K562 (cell line): ENCODE measurements around the gene OXA1L. TPM values are rescaled to one million over a fixed set of nuclear protein-coding genes. Genes with fewer than 3 reads are reported as not detected.

Experiments
- ATAC-seq: fragments of 200-7000 bp; cut with Tn5 transposase; 3 replicates; pipeline ENCODE4 v1.9.1; 2020; ENCODE audit warnings: moderate library complexity
- Bru-seq: library from RNA; stranded (reverse); fragments of 400-500 nt; gene quantifications from one replicate; lab custom pipeline; 2021; lab: Mats Ljungman, UMichigan
- BruChase-seq, 2 experiments: library from RNA; stranded (reverse); fragments of 400-500 nt; gene quantifications; one replicate each; lab custom pipeline; 2021; lab: Mats Ljungman, UMichigan
- BruUV-seq: library from RNA; stranded (reverse); fragments of 400-500 nt; replicated peaks from 2 replicates; lab custom pipeline; 2021; lab: Mats Ljungman, UMichigan
- CTCF ChIA-PET: fragments of 300-600 bp; formaldehyde crosslinking; extraction: SDS; loops from one replicate; lab custom pipeline; 2021; ENCODE audit warnings: low intra/inter-chr PET ratio; lab: Yijun Ruan, JAX
- POLR2A ChIA-PET: fragments of 300-600, 350-650 bp; sonication (Branson Sonifier 250); formaldehyde crosslinking; extraction: SDS; loops from one replicate; lab custom pipeline; 2021; ENCODE audit warnings: antibody characterized with exemption, inconsistent platforms; lab: Yijun Ruan, JAX
- DNase-seq, 4 experiments: peaks; one replicate each; pipeline versions ENCODE4 v3.0.0 to v3.0.0-alpha.2; 2011 to 2018; ENCODE audit warnings: low spot score in 3 of 4, mixed read lengths in 3 of 4; ENCODE audit errors: extremely low read depth in 1 of 4
- FAIRE-seq: peaks from 2 replicates; lab custom pipeline; 2011; peaks lifted over from hg19 to GRCh38; lab: Jason Lieb, UNC
- H2AFZ ChIP-seq: 2 replicates; pipeline ENCODE4 v1.6.0; 2011; ENCODE audit warnings: low read depth, low read length, control low read depth, inconsistent platforms
- H3K27ac ChIP-seq: fragments of 200-600 bp; 3 replicates; pipeline ENCODE4 v1.8.0; 2011; ENCODE audit warnings: low read depth, mild to moderate bottlenecking, control low read depth, inconsistent platforms, low read length, moderate library complexity, mixed read lengths; ENCODE audit errors: extremely low read depth
- H3K27me3 ChIP-seq, 2 experiments: fragments of 300-600 bp in 1 of 2; 2 replicates in 1 of 2; 3 replicates in 1 of 2; pipeline versions ENCODE4 v1.6.0 to v1.8.0; 2011; ENCODE audit warnings: inconsistent platforms in 2 of 2, low read length in 2 of 2, mild to moderate bottlenecking in 1 of 2, mixed read lengths in 1 of 2, moderate library complexity in 1 of 2; ENCODE audit not compliant: control insufficient read depth in 2 of 2, insufficient read depth in 2 of 2
- H3K36me3 ChIP-seq: fragments of 300-600 bp; 3 replicates; pipeline ENCODE4 v1.8.0; 2011; ENCODE audit warnings: mild to moderate bottlenecking, low read length, inconsistent platforms; ENCODE audit not compliant: control insufficient read depth, insufficient read depth
- H3K4me1 ChIP-seq, 2 experiments: fragments of 200-600 bp in 1 of 2; replicated peaks in 1 of 2; 2 replicates in 1 of 2; 3 replicates in 1 of 2; pipeline versions ENCODE4 v1.5.1 to v1.8.0; 2011; ENCODE audit warnings: inconsistent platforms in 2 of 2, low read length in 2 of 2, mild to moderate bottlenecking in 1 of 2, mixed read lengths in 1 of 2, moderate library complexity in 1 of 2; ENCODE audit not compliant: control insufficient read depth in 2 of 2, insufficient read depth in 2 of 2
- H3K4me2 ChIP-seq: 2 replicates; pipeline ENCODE4 v1.6.1; 2011; ENCODE audit warnings: low read length, control low read depth, inconsistent platforms, mixed read lengths; ENCODE audit not compliant: insufficient read depth
- H3K4me3 ChIP-seq: fragments of 200-600 bp; sonication (generic), shearing (Covaris generic); 2 replicates; pipeline ENCODE4 v1.5.1; 2016; ENCODE audit warnings: control low read depth, inconsistent platforms
- H3K79me2 ChIP-seq: fragments of 200-600 bp; 3 replicates; pipeline ENCODE4 v1.8.0; 2011; ENCODE audit warnings: low read length, inconsistent platforms; ENCODE audit not compliant: control insufficient read depth, insufficient read depth
- H3K9ac ChIP-seq, 2 experiments: 2 replicates each; pipeline versions ENCODE4 v1.6.0 to v1.6.1; 2011; ENCODE audit warnings: low read depth in 2 of 2, low read length in 2 of 2, control low read depth in 1 of 2, inconsistent platforms in 1 of 2, mild to moderate bottlenecking in 1 of 2, mixed read lengths in 1 of 2; ENCODE audit not compliant: insufficient read depth in 1 of 2
- H3K9me1 ChIP-seq: one replicate; pipeline ENCODE4 v1.6.0; 2011; ENCODE audit warnings: inconsistent platforms, mild to moderate bottlenecking, low read length, moderate library complexity; ENCODE audit not compliant: control insufficient read depth, insufficient read depth
- H3K9me3 ChIP-seq: replicated peaks from 2 replicates; pipeline ENCODE4 v1.5.1; 2011; ENCODE audit warnings: low read depth, low read length, inconsistent platforms; ENCODE audit not compliant: control insufficient read depth, insufficient read depth
- H4K20me1 ChIP-seq: replicated peaks from 2 replicates; pipeline ENCODE4 v1.6.1; 2011; ENCODE audit warnings: low read length, inconsistent platforms, mixed read lengths; ENCODE audit not compliant: control insufficient read depth, insufficient read depth
- AFF4 ChIP-seq: sonication (generic); formaldehyde crosslinking; IDR thresholded peaks from 2 replicates; pipeline ENCODE4 v1.8.0; 2023; ENCODE audit warnings: mild to moderate bottlenecking, missing genetic modification reagents
- ARID3A ChIP-seq: IDR thresholded peaks from 2 replicates; pipeline ENCODE4 v1.6.1; 2012; ENCODE audit warnings: low read depth, low read length, improper control_type of control experiment, borderline replicate concordance
- DLX4 ChIP-seq: fragments of 250-450 bp; sonication (Bioruptor Pico); IDR thresholded peaks from 2 replicates; pipeline ENCODE4 v1.6.1; 2021; ENCODE audit warnings: mild to moderate bottlenecking
- NFRKB ChIP-seq: fragments of 450-650 bp; IDR thresholded peaks from 2 replicates; pipeline ENCODE4 v1.6.1; 2016; ENCODE audit warnings: low read depth
- POLR2A ChIP-seq: fragments of 450-650 bp; conservative IDR thresholded peaks from 2 replicates; pipeline ENCODE4 v1.6.1; 2016
- POLR2B ChIP-seq: fragments of 450-650 bp; IDR thresholded peaks from 2 replicates; pipeline ENCODE4 v1.6.1; 2018; ENCODE audit warnings: low read depth; ENCODE audit not compliant: partially characterized antibody
- ZNF12 ChIP-seq: sonication (generic); formaldehyde crosslinking; IDR thresholded peaks from 2 replicates; pipeline ENCODE4 v1.4.0; 2020; ENCODE audit warnings: mild to moderate bottlenecking, missing genetic modification reagents
- ZNF143 ChIP-seq: sonication (generic); formaldehyde crosslinking; IDR thresholded peaks from 2 replicates; pipeline ENCODE4 v1.9.0; 2022; ENCODE audit warnings: mild to moderate bottlenecking, missing genetic modification reagents
- WGBS: fragments of 100-300 bp; shearing (Covaris generic); methylation state at CpG from one replicate; pipeline ENCODE4 v1.1.6; 2016; ENCODE audit warnings: low coverage, mixed read lengths; ENCODE audit not compliant: insufficient coverage; ENCODE audit errors: missing lambda C conversion rate; 5-methylcytosine and 5-hydroxymethylcytosine counted together
- in situ Hi-C: fragments of 300-500 bp; cut with MboI; formaldehyde crosslinking; loops from 4 replicates; pipeline ENCODE4 v1.15.0; 2018; ENCODE audit warnings: inconsistent platforms, mixed read lengths
- intact Hi-C: fragments of 100-400 bp; cut with micrococcal nuclease; formaldehyde crosslinking; loops from 2 replicates; pipeline ENCODE4 v1.14.2; 2022
- long read RNA-seq, 3 experiments: library from polyadenylated mRNA in 2 of 3; library from RNA in 1 of 3; unstranded in 2 of 3; stranded (forward) in 1 of 3; transcript quantifications; one replicate each; pipeline ENCODE4 v2.0.0, GENCODE V29; 2019 to 2022
- polyA minus RNA-seq, 3 experiments: library from RNA; depleted of rRNA, polyadenylated mRNA; stranded (reverse); fragments of >200 nt; gene quantifications; 2 replicates each; pipeline ENCODE4 v1.2.3, GENCODE V29; 2011
- polyA plus RNA-seq, 8 experiments: library from polyadenylated mRNA; depleted of rRNA in 4 of 8; stranded (reverse) in 5 of 8; unstranded in 3 of 8; fragments of >200 nt; fragmentation: Nextera tagmentation in 2 of 8; fragmentation: Illumina TruSeq in 1 of 8; extraction: Ambion mirVana in 2 of 8; extraction: Trizol in 1 of 8; gene quantifications; 2 replicates each; pipeline versions ENCODE4 v1.2.1 to v1.2.3, GENCODE V29; 2011 to 2014; ENCODE audit warnings: inconsistent platforms in 1 of 8, missing spikeins in 1 of 8
- total RNA-seq, 7 experiments: library from RNA; depleted of rRNA in 6 of 7; stranded (reverse); fragments of >200 nt in 6 of 7; fragmentation: Illumina TruSeq in 2 of 7; extraction: Trizol in 2 of 7; gene quantifications; 2 replicates each; pipeline versions ENCODE4 v1.2.1 to v1.2.3, GENCODE V29; 2011 to 2021; ENCODE audit warnings: low replicate concordance in 1 of 7

OXA1L gene
- 185 and 201 TPM in 2 replicates for total RNA-seq (2011; cell fraction: chromatin; rRNA removed; ENCODE audit: low replicate concordance)
- total RNA-seq (2011; cell fraction: nucleolus; rRNA removed) = 139 and 158 TPM in 2 replicates
- total RNA-seq (2011; cell fraction: nucleoplasm; rRNA removed) = 191 and 256 TPM in 2 replicates
- total RNA-seq (2014; rRNA removed) (145 and 157 TPM in 2 replicates), total RNA-seq (2014; rRNA removed; fragmentation: Illumina TruSeq; extraction: Trizol) (99.6 and 100 TPM in 2 replicates), total RNA-seq (2015; rRNA removed; fragmentation: Illumina TruSeq; extraction: Trizol) (115 TPM in 2 replicates), total RNA-seq (2021) (119 and 125 TPM in 2 replicates), polyA plus RNA-seq (2011; rRNA removed) (166 and 183 TPM in 2 replicates), polyA plus RNA-seq (2014; fragmentation: Illumina TruSeq; extraction: Trizol) (204 and 210 TPM in 2 replicates), polyA plus RNA-seq (2014; fragmentation: Nextera tagmentation; extraction: Ambion mirVana) (100 to 1,000 TPM; 137 to 166 TPM), polyA plus RNA-seq (2014; rRNA removed) (195 and 210 TPM in 2 replicates), polyA minus RNA-seq (2011; rRNA and poly(A)+ RNA removed) (103 and 117 TPM in 2 replicates), Bru-seq, nascent RNA (percentile 96 among the genes with signal in this experiment), BruChase-seq, experiment 1, labeled RNA remaining after a 2-hour chase (percentile 94 among the genes with signal in this experiment), BruChase-seq, experiment 2, labeled RNA remaining after a 6-hour chase (percentile 94 among the genes with signal in this experiment)
- polyA plus RNA-seq (2011; cell fraction: cytosol; rRNA removed) = 170 and 202 TPM in 2 replicates
- 331 and 388 TPM in 2 replicates for polyA plus RNA-seq (2011; cell fraction: nucleus; rRNA removed)
- polyA plus RNA-seq (2012) = 129 and 159 TPM in 2 replicates
- polyA minus RNA-seq (2011; cell fraction: cytosol; rRNA and poly(A)+ RNA removed) = 64.9 and 65.9 TPM in 2 replicates
- 81.6 and 132 TPM in 2 replicates for polyA minus RNA-seq (2011; cell fraction: nucleus; rRNA and poly(A)+ RNA removed)
- long read RNA-seq, experiment 1, transcript OXA1L-201 (10 exons, 1,719 nt) = major isoform, 158 of 233 reads
- long read RNA-seq, experiment 1, partial matches to known transcripts = 64 of 233 reads
- long read RNA-seq, experiment 1, other reads (novel, unspliced or antisense) = 11 of 233 reads
- long read RNA-seq, experiment 2, transcript OXA1L-201 (10 exons, 1,719 nt) = major isoform, 136 of 211 reads
- long read RNA-seq, experiment 2, partial matches to known transcripts = 41 of 211 reads
- long read RNA-seq, experiment 2, other reads (novel, unspliced or antisense) = 34 of 211 reads
- long read RNA-seq, experiment 3, transcript OXA1L-201 (10 exons, 1,719 nt) = major isoform, 150 of 162 reads
- long read RNA-seq, experiment 3, partial matches to known transcripts = 9 of 162 reads
- long read RNA-seq, experiment 3, other reads (novel, unspliced or antisense) = 3 of 162 reads

- 0% methylated on average over 56 of the region's 56 CpGs for WGBS
- POLR2A ChIA-PET = interaction anchor here (0.6 to 2.9 kb wide), 26 partner anchors 8 to 560 kb away, joined by 3 to 22 read pairs (median 4); partner anchors contain the start of genes DAD1 and RBM23
- H3K4me1 ChIP-seq = peaks cover 7 to 10% of the 10 kb centered on the region in 2 experiments; a peak in 4 of 5 replicates
- intact Hi-C loops (loop anchor here (2.0 to 10.0 kb wide), 3 partner anchors 52 to 561 kb away; no protein-coding TSS in a partner anchor), in situ Hi-C loops (no loop called here)
- H3K4me2 ChIP-seq = peak within 1 kb of the TSS; percentile 90
- H4K20me1 ChIP-seq = no peaks in the 10 kb centered on the region
- peak within 1 kb of the TSS; percentile 97 for H3K27ac ChIP-seq
- ATAC-seq (peak; percentile 92), DNase-seq (peak; percentile 91 to 98 (median 94)), FAIRE-seq (peak; percentile 98)
- H3K9ac ChIP-seq = peak within 1 kb of the TSS; percentile 95 to 97
- H3K27me3 ChIP-seq = no peaks in the 10 kb centered on the region
- H3K9me1 ChIP-seq = no peaks in the 10 kb centered on the region
- CTCF ChIA-PET = interaction anchor here (0.6 kb wide), 1 partner anchor 209 kb away, joined by 4 read pairs; no protein-coding TSS in a partner anchor
- peaks cover 39% of the 10 kb centered on the region for H3K79me2 ChIP-seq
- BruUV-seq = TSS peak; percentile 52
- peak within 1 kb of the TSS; percentile 98 for H2AFZ ChIP-seq
- peaks cover 3% of the 10 kb centered on the region; the same call in 1 of the 2 replicates for H3K9me3 ChIP-seq
- peaks cover 42% of the 10 kb centered on the region for H3K36me3 ChIP-seq
- peak within 1 kb of the TSS; percentile 79 for H3K4me3 ChIP-seq
- peak; percentile 59; the same call in 1 of the 2 replicates for TF ChIP-seq AFF4 (CRISPR knock-in tag)
- peak; percentile 62; the same call in 1 of the 2 replicates for TF ChIP-seq ZNF12 (CRISPR knock-in tag)
- no peak for TF ChIP-seq ARID3A
- TF ChIP-seq POLR2B = peak; percentile 91
- peak; percentile 97 for TF ChIP-seq POLR2A
- no peak for TF ChIP-seq ZNF143
- TF ChIP-seq DLX4 (CRISPR knock-in tag) = no peak
- peak; percentile 99 for TF ChIP-seq NFRKB
These were observed at the start of gene OXA1L for GRCh38 chr14:22766457-22767322. Gene OXA1L (plus strand): TSS chr14:22766688. CDS start chr14:22766702, 14 bp downstream.
